Upper lobe of left lung (tissue), 6 donors: ENCODE data around the gene ZNF831. TPM values are rescaled to one million over a fixed set of nuclear protein-coding genes. Genes with fewer than 3 reads are reported as not detected.

Experiments
- ATAC-seq, 2 donors: fragments of 200-7000 bp; cut with Tn5 transposase; one replicate each; pipeline ENCODE4 v1.9.1; 2022; ENCODE audit warnings: mild to moderate bottlenecking in 2 of 2, moderate library complexity in 2 of 2; ENCODE audit not compliant: low FRiP score in 2 of 2
- DNase-seq, 2 donors: peaks; one replicate each; pipeline ENCODE4 v3.0.0-alpha.2; 2019 to 2020
- H3K27ac ChIP-seq, 4 donors: fragments of 200-600 bp; sonication (generic); one replicate each; pipeline ENCODE4 v1.5.1; 2016 to 2019
- H3K27me3 ChIP-seq, 4 donors: fragments of 200-600 bp; sonication (generic); one replicate each; pipeline ENCODE4 v1.5.1; 2017 to 2019
- H3K36me3 ChIP-seq, 4 donors: fragments of 200-600 bp; sonication (generic); one replicate each; pipeline ENCODE4 v1.5.1; 2016 to 2019
- H3K4me1 ChIP-seq, 4 donors: fragments of 200-600 bp; sonication (generic); one replicate each; pipeline ENCODE4 v1.5.1; 2018 to 2019
- H3K4me3 ChIP-seq, 4 donors: fragments of 200-600 bp; sonication (generic); one replicate each; pipeline ENCODE4 v1.5.1; 2017 to 2019; ENCODE audit warnings: mild to moderate bottlenecking in 2 of 4, moderate library complexity in 1 of 4
- H3K9me3 ChIP-seq, 4 donors: fragments of 200-600 bp; sonication (generic); one replicate each; pipeline ENCODE4 v1.5.1; 2018 to 2019
- CTCF ChIP-seq, 6 experiments: fragments of 450-650 bp in 4 of 6; fragments of 200-600 bp in 2 of 6; sonication (generic) in 2 of 6; IDR thresholded peaks; one replicate each; pipeline ENCODE4 v1.5.1; 2016 to 2019; ENCODE audit warnings: antibody characterized with exemption in 6 of 6
- EP300 ChIP-seq, 4 donors: sonication (generic); formaldehyde crosslinking; IDR thresholded peaks; one replicate each; pipeline ENCODE4 v1.5.1; 2017; ENCODE audit warnings: antibody characterized with exemption in 4 of 4, control low read depth in 2 of 4
- POLR2A ChIP-seq, 4 donors: fragments of 450-650 bp; IDR thresholded peaks; one replicate each; pipeline ENCODE4 v1.5.1; 2016 to 2017; ENCODE audit warnings: antibody characterized with exemption in 4 of 4, mild to moderate bottlenecking in 2 of 4
- POLR2AphosphoS5 ChIP-seq, 2 donors: sonication (generic); formaldehyde crosslinking; IDR thresholded peaks; one replicate each; pipeline ENCODE4 v1.5.1; 2017; ENCODE audit warnings: antibody characterized with exemption in 2 of 2
- WGBS, 2 donors: methylation state at CpG; one replicate each; pipeline ENCODE4 v1.1.5; 2017 to 2018; 5-methylcytosine and 5-hydroxymethylcytosine counted together
- total RNA-seq, 6 donors: library from RNA; depleted of rRNA in 4 of 6; stranded (reverse); fragments of >200 nt in 4 of 6; gene quantifications; one replicate each; pipeline versions ENCODE4 v1.1.0 to v1.2.1, GENCODE V29; 2016 to 2021
- donor health status: DM: no; HTN: no; CAD: no; lungs with moderate emphysema.
- donor health status: DM: no; HTN: yes; CAD: no; lungs with severe emphysema.

The ZNF831 gene
- total RNA-seq, 6 donors from 2014 or later, result 0.98 to 6.2 (median 2.8) TPM

- Histone ChIP-seq H3K36me3 (no peaks in the 10 kb centered on the region), H3K27me3 (no peaks in the 10 kb centered on the region), H3K9me3 (no peaks in the 10 kb centered on the region), H3K27ac (no peak overlapping the region), H3K4me1 (no peaks in the 10 kb centered on the region), H3K4me3 (no peak overlapping the region)
- no peak for ATAC-seq
- DNase-seq, result no peak
- no peak for TF ChIP-seq POLR2A (IDR thresholded peaks at IDR 0.05)
- TF ChIP-seq CTCF (IDR thresholded peaks at IDR 0.05), result no peak
- no peak for TF ChIP-seq POLR2AphosphoS5 (IDR thresholded peaks at IDR 0.05)
- TF ChIP-seq EP300 (IDR thresholded peaks at IDR 0.05), result no peak
- 59 to 64% methylated on average over 10 of the region's 10 CpGs for WGBS, 2 donors
Observed at GRCh38 chr20:59242714-59243626, 79.3 kb downstream of the ZNF831 start.

GRCh38 chr20:59246691-59247400 lies 83.2 kb downstream of the ZNF831 start:
- no peaks in the 10 kb centered on the region for H3K27me3 ChIP-seq
- no peak overlapping the region for H3K4me3 ChIP-seq
- H3K4me1 ChIP-seq, result no peaks in the 10 kb centered on the region
- no peak overlapping the region for H3K27ac ChIP-seq
- 81 to 87% methylated on average over 8 of the region's 8 CpGs for WGBS, 2 donors
- no peaks in the 10 kb centered on the region for H3K36me3 ChIP-seq
- TF ChIP-seq POLR2AphosphoS5 (IDR thresholded peaks at IDR 0.05) (no peak), POLR2A (IDR thresholded peaks at IDR 0.05) (no peak), CTCF (IDR thresholded peaks at IDR 0.05) (no peak), EP300 (IDR thresholded peaks at IDR 0.05) (no peak)
- no peak for ATAC-seq
- no peaks in the 10 kb centered on the region for H3K9me3 ChIP-seq
- no peak for DNase-seq

- TF ChIP-seq EP300 (IDR thresholded peaks at IDR 0.05) (no peak), CTCF (IDR thresholded peaks at IDR 0.05) (no peak), POLR2A (IDR thresholded peaks at IDR 0.05) (no peak), POLR2AphosphoS5 (IDR thresholded peaks at IDR 0.05) (no peak)
- no peaks in the 10 kb centered on the region for H3K36me3 ChIP-seq
Observed at GRCh38 chr20:59247731-59248684, 84.4 kb downstream of the ZNF831 start.

GRCh38 chr20:59250293-59250692 lies 86.7 kb downstream of the ZNF831 start:
- Histone ChIP-seq H3K27ac (no peak overlapping the region), H3K36me3 (no peaks in the 10 kb centered on the region), H3K4me1 (no peaks in the 10 kb centered on the region), H3K4me3 (no peak overlapping the region), H3K27me3 (no peaks in the 10 kb centered on the region), H3K9me3 (no peaks in the 10 kb centered on the region)
- no peak for DNase-seq
- no peak for TF ChIP-seq EP300 (IDR thresholded peaks at IDR 0.05)
- no peak for TF ChIP-seq POLR2AphosphoS5 (IDR thresholded peaks at IDR 0.05)
- no peak for TF ChIP-seq CTCF (IDR thresholded peaks at IDR 0.05)
- no peak for TF ChIP-seq POLR2A (IDR thresholded peaks at IDR 0.05)
- no peak for ATAC-seq
- 86 to 91% methylated on average over 6 of the region's 6 CpGs for WGBS, 2 donors

More at GRCh38 chr20:59247731-59248684, 84.4 kb downstream of the ZNF831 start:
- H3K27ac ChIP-seq, result no peak overlapping the region
- no peak overlapping the region for H3K4me3 ChIP-seq
- DNase-seq, result no peak
- H3K27me3 ChIP-seq, result no peaks in the 10 kb centered on the region
- WGBS, 2 donors, result 59 to 65% methylated on average over 4 of the region's 4 CpGs
- no peaks in the 10 kb centered on the region for H3K4me1 ChIP-seq
- H3K9me3 ChIP-seq, result no peaks in the 10 kb centered on the region
- ATAC-seq, result no peak
